NCI-H2029 treated with DMSO at 0.1 percent for 48 hours (cell line): Measurements from ENCODE around the gene MKLN1.
A peak's percentile ranks its signal among the peaks of the same experiment; 100 is the strongest.

Experiments
- DNase-seq: peaks from one replicate; lab custom pipeline; 2025; lab: John Stamatoyannopoulos, UW

MKLN1 gene

GRCh38 chr7:131522325-131522930 lies 194.8 kb downstream of the MKLN1 start:
- DNase-seq, result peak; percentile 26

DNA sequence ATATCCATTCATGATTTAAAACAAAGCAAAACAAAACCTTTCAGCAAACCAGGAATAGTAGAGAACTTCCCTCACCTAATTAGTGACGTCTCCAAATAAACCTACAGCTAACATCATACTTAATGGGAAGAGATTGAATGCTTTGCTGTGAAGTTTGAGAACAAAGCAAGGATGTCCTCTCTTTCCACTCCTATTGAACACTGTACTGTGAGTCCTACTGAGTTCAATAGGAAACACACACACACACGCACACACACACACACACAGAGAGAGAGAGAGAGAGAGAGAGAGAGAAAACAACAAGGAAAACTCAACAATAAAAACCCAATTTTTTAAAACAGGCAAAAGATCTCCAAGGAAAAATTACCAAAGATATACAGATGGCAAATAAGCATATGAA lies 196.4 kb downstream of the MKLN1 start:
- DNase-seq, result no peak

GRCh38 chr7:131524703-131525102 lies 197.0 kb downstream of the MKLN1 start:
- no peak for DNase-seq

DNA sequence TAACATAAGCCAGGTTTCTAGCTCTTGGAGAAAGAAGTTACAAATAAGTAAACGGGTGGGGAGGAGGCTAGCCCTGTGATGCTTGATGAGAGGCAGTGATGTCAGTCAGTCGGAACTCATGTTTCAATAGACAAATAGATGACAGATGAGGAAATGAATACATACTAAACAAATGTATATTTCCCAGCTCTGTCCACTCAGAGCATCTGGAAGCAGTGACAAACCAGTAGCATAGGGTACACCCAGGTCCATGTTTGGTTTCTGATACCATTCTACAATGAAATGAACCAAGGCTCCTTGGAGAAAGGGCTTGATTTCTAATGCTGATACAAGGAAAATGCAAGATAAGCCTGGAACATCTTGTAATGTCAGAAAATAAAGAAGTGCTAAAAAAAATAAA lies 198.1 kb downstream of the MKLN1 start:
- DNase-seq, result peak; percentile 20

DNA sequence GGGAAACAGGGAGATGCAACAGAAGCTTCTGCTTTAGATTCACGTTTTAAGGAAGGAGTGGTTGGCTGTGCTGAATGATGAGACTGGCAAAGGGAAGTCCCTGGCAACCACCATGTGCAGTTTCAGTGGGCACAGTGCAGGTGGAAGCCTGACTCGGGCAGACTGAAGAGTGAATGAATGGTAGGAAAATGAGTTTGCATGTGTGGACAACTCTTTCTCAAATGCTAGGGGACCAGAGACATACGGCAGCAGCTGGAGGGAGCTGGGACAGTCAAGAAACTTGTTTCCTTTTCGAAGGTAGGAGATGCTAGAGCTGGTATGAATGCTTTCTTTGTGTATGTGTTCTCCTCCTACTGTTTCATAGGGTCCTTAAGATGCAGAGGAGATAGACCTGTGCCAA lies 199.8 kb downstream of the MKLN1 start:
- no peak for DNase-seq

DNA sequence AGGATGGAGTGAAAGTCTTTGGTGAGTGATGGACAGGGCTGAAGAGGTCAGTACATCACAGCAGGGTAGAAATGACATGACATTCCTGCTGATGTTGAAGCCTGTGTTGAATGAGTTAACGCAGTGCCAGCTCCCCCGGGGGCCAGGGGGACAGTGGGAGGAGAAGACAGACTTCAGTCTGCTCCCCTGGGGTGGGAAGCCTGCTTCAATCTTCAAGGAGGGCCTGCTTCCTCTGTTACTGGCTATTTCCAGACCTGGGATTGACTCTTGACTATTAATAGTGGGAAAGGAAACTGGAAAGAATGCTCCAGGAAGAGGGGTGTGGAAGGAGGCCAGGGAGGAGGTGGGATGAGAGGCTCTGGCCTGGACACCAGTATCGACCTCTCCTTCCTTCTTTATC lies 201.5 kb downstream of the MKLN1 start:
- no peak for DNase-seq

DNA sequence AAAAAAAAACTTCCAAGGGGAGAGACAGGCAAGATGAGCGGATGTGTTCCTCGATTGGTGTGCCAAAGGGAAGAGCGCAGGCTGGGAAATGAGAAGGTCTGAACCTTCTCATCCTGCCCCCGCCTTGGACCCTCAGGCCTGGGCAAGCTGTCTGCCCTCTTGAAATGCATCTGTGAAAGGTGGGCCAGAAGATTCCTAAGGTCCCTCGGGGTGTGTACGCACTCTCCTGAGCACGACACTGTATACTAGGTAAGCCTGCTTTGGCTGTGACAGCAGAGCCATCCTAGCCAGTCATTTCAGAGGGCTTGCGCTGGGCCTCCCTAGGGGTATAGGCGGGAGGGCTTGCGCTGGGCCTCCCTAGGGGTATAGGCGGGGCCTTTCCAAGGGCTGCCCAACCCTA lies 201.9 kb downstream of the MKLN1 start:
- DNase-seq, result no peak

GRCh38 chr7:131530137-131530536 lies 202.5 kb downstream of the MKLN1 start:
- no peak for DNase-seq

DNA sequence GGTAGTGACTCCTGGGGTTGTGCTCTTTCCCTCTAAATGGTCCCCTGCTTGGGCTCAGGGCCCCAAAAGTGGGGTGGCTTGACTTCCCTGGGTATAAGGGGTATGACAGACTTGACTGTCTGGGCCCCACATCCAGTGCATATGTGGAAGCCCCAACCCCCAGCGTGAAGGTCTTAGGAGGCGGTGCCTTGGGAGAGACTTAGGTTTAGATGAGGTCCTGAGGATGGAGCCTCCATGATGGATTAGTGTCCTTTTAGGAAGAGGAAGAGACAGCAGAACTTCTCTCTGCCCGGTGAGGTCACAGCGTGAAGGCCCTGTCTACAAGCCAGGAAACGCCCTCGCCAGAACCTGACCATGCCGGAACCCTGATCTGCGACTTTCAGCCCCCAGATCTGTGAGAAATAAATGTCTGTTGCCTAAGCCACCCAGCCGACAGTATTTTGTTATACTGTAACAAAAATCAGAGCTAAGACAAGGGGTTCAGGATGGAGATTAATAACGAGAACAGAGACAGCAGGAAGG lies 205.0 kb downstream of the MKLN1 start:
- no peak for DNase-seq

DNA sequence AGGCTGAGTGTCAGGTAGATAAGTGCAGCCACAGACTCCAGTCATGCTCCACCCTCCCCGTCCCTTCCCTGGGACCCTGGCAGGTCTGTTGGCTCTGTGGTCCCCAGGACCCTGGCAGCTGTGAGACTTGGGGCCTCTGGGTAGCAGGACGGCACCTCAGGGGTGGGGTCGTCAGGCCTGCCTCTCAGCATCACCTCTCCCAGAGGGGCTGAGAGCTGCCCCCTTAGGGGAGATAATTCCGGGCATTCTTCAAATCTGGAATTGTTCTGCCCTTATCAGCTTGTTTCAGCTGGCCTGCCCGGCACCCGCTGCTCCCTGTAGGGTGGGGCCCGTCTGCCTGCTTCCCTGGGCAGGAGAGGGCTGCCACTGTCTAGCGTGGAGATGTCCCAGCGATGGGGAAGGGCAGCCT lies 205.5 kb downstream of the MKLN1 start:
- DNase-seq, result no peak

DNA sequence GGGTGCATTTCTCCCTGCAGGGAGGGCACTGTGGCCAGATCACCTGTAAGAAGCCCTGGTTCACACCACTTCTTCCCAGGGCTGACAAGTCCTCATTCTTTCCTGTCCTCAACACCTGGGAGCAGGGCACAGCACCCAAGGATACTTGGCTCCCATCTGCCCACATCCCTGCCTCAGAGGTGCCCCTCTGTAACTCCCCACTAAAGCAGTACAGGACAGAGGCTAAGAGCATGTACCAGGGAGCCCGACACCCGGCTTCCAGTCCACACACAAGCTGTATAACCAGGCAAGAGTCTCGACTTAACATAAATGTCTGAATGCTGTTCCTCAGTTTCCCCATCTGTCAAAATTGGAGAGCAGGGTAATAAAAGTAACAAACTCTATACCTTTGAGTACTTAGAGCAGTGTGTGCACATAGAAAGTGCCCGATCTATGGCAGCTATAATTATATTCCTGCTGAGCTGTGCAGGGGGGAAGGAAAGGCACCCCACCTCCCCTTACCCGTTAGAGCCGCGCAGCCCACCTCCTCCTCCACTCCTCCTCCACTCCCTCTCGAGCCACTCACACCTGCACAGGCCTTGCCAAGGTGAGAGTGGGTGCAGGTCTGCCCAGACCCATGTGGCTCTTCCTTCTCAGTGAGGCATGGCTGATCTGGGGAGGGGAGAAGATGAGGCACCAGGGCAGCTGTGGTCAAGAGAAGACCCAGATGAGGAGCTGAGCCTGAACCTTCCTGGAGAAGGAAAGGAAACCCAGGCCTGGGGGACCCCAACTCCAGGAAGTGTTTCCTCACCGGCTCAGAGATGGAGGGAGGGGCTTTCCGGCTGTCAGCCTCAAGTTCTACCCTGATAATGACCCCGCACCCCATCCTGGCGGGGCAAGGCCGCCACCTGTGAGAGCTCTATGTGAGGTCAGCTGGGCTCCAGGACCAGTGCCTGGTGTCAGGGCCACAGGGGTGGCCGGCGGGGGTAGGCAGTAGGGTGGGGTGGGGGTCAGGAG lies 206.2 kb downstream of the MKLN1 start:
- DNase-seq, result no peak

DNA sequence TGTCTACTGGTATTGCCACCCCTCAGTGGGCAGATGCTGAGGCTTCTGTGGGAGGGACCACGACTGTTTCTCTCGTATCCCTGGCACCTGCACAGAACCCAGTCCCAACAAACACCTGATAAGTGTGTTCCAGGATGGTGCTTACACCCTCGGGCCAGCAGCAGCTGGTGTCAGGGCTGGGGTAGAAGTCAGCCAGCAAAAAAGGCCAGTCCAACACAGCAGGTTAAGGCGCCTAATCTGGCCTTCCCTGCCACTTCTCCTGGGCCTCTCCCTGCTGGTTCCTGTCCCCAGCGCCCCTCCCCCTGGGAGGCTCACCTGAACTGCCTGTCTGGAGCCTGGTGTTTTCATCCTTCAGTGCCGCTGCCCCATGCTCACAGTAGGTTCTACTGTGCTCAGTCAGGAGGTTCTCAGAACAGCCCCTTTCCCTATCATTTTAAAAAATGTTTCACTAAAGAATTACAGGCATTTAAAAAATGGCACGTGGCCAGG lies 208.7 kb downstream of the MKLN1 start:
- no peak for DNase-seq

GRCh38 chr7:131537571-131537978 lies 209.9 kb downstream of the MKLN1 start:
- no peak for DNase-seq

GRCh38 chr7:131538071-131538812 lies 210.6 kb downstream of the MKLN1 start:
- no peak for DNase-seq

DNA sequence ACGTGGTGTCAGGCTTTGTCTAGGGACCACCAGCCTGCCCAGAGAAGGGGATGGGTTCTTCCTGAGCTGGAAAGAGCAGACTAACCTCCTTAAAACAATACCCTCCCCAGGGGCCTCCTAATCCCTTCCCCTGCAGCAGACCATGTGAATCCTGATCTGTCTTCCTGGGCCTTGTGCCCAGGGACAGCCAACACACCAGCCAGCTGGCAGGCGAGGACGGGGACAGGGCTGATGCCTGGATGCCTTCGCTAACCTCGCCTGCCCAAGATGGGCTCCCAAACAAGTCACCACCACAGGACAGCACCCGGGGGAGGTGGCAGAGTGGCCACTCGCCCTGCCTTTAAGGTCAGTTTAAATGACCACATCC lies 211.1 kb downstream of the MKLN1 start:
- DNase-seq, result no peak

DNA sequence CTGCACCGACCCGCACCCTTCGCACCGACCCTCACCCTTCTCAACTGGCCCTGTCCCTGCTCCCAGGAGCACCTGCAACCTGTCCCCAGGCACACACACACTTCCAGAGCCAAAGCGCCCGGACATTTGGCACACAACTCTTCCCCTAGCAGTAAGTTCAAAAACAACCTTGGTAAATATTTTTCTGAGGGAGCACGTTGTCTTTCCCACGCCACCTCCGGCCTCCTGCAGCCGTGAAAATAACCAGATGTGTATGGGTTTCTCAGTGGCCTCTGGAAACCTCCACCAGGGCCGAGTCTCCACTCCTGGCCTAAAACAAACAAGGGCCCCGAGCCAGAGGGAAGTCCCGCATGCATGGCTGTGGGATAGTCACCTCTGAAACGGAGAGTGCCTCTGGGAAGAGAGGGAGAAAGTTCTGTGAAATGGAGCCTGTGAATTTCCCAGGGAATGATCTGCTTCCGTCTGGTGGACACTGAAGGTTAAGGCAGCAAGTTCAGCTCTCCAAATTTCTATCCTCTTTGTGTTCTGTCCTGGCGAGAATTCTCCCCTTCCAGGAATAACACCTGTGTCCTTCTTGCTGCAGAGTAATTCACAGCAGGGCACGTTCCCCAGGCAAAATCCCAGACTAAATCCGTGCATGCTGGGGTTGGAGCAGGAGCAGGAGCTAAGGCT lies 213.0 kb downstream of the MKLN1 start:
- peak; percentile 36 for DNase-seq

DNA sequence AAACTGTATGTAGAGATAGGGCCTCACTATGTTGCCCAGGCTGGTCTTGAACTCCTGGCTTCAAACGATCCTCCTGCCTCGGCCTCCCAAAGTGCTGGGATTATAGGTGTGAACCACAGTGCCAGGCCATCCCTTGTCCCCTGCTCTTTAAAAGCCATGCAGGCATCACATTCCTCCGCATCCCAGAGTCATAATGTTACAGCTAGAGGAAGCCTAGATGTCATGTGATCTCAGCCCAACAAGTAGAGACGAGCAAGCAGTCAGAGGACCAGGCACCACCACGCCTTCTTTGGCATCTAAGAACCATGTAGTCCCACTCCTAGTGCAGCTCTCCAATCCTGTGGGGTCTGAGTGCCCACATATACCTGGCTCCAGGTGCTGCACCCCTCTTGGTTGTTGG lies 215.6 kb downstream of the MKLN1 start:
- no peak for DNase-seq

DNA sequence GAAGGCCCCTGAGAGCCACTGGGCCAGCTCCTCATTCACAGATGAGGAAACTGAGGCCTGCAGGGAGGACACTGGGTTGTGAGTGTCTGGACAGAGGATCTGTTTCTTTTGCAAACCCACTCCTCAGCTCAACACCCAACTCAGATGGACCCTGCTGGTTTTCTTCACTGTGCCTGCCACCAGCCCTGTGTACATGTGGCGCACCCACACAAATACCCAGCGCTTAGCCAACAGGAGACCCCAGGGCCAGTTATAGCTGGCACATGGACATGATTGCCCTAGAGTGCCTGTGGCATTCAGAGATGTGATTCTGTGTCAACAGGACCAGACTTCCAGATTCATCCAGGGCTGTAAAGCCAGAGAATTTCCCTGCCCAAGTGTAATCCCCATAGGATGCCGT lies 216.3 kb downstream of the MKLN1 start:
- no peak for DNase-seq

DNA sequence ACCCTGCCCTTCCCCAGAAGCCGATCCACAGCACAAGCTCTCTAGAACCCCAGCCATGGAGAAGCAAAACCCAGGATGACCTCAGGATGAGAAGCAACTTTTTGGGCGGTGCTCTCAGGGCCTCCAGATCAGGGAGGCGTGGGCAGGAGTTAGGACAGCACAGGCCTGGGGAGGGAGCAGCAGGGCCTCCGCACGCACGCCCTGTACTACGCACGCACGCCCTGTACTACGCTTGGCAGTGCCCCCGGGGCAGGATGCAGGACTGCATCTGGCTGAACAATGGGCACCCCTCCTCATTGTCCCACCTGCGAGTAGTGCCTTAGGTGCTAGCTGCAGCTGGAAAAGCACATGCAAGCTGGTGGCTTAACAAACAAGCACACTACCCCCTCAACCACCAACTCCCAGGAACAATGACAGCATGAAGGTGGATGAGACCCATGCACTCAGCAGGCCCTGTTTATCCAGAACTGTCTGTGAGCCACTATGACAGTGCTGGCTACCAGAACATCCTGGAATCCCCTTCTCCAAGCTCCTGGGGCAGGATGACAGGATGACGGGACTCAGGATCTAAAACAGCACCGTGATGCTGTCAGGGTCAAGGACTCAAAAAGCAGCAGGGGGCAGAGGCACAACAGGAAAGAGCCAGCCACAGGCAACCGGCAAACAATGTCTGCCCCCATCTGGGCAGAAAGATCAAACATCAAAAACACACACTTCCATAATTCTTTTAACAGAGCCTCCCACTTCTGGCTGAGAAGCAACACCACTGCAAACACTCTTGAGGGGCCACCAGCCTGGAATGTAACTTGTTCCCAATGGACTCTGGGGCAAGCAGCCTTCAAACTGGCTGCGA lies 217.0 kb downstream of the MKLN1 start:
- DNase-seq, result no peak

DNA sequence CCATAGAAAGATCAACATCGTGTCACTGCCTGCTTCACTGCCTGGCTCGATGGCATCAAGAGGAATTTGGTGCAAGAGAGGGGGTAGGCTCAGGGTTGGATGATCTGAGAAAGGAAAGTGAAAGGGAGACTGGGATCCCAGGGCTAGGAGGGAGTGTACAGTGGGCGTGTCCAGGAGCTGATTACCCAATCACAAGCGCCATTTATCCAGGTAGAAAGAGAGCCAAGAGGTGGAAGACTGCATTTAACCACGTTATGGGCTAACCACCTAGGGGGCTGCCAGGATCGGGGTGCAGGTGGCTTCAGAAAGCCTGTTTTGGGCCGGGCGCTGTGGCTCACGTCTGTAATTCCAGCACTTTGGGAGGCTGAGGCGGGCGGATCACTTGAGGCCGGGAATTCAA lies 218.4 kb downstream of the MKLN1 start:
- DNase-seq, result peak; percentile 96
